SW480 (cell line): ENCODE results near the gene ROCK2.
A peak's percentile ranks its signal among the peaks of the same experiment; 100 is the strongest.
"Not testable (repeated sequence)": the region's sequence is repeated elsewhere in the genome, so short reads cannot be mapped to it uniquely, and the experiment has no call there.

Experiments
- DNase-seq: peaks from one replicate; pipeline ENCODE4 v3.0.0-alpha.2; 2016; ENCODE audit warnings: low spot score

The ROCK2 gene

GRCh38 chr2:11234309-11234708 is 110.1 kb downstream of the ROCK2 start:
- DNase-seq = peak; percentile 30

GRCh38 chr2:11231193-11231592 is 113.2 kb downstream of the ROCK2 start:
- not testable (repeated sequence) for DNase-seq

- no peak for DNase-seq
These were observed 115.7 kb downstream of the ROCK2 start for GRCh38 chr2:11228692-11229091.

- no peak for DNase-seq
These were observed 116.8 kb downstream of the ROCK2 start for GRCh38 chr2:11227595-11227994.

- no peak for DNase-seq
These were observed 119.5 kb downstream of the ROCK2 start for GRCh38 chr2:11224887-11225286.

GRCh38 chr2:11222845-11223244 is 121.6 kb downstream of the ROCK2 start:
- no peak for DNase-seq

- DNase-seq = no peak
These were observed 124.0 kb downstream of the ROCK2 start for GRCh38 chr2:11220445-11220844.

- no peak for DNase-seq
These were observed 129.0 kb downstream of the ROCK2 start for GRCh38 chr2:11215407-11215806.

GRCh38 chr2:11214770-11215169 is 129.7 kb downstream of the ROCK2 start:
- no peak for DNase-seq

GRCh38 chr2:11213975-11214374 is 130.5 kb downstream of the ROCK2 start:
- no peak for DNase-seq

- DNase-seq = no peak
These were observed 131.3 kb downstream of the ROCK2 start for GRCh38 chr2:11213090-11213638.

GRCh38 chr2:11212645-11213044 is 131.8 kb downstream of the ROCK2 start:
- no peak for DNase-seq

- DNase-seq = no peak
These were observed 136.4 kb downstream of the ROCK2 start for GRCh38 chr2:11208083-11208482.

GRCh38 chr2:11203480-11203879 is 141.0 kb downstream of the ROCK2 start:
- DNase-seq = peak; percentile 53

- DNase-seq = no peak
These were observed 142.5 kb downstream of the ROCK2 start for GRCh38 chr2:11201969-11202368.

- no peak for DNase-seq
These were observed 143.8 kb downstream of the ROCK2 start for GRCh38 chr2:11200651-11201050.

GRCh38 chr2:11196246-11196645 is 148.2 kb downstream of the ROCK2 start:
- no peak for DNase-seq

- DNase-seq = no peak
These were observed 156.7 kb downstream of the ROCK2 start for GRCh38 chr2:11187731-11188130.

- DNase-seq = peak; percentile 42
These were observed 157.3 kb downstream of the ROCK2 start for GRCh38 chr2:11187083-11187619.

GRCh38 chr2:11186145-11186544 is 158.3 kb downstream of the ROCK2 start:
- DNase-seq = no peak

GRCh38 chr2:11182951-11183350 is 161.5 kb downstream of the ROCK2 start:
- no peak for DNase-seq

GRCh38 chr2:11180653-11181052 is 163.8 kb downstream of the ROCK2 start:
- DNase-seq = no peak

GRCh38 chr2:11179899-11180298 is 164.5 kb downstream of the ROCK2 start:
- DNase-seq = no peak

GRCh38 chr2:11179196-11179595 is 165.2 kb downstream of the ROCK2 start:
- DNase-seq = no peak
